IMR-90 (cell line): Measurements from ENCODE around the gene SFSWAP. TPM values are rescaled to one million over a fixed set of nuclear protein-coding genes. Genes with fewer than 3 reads are reported as not detected.

Experiments
- ATAC-seq: fragments of 200-7000 bp; cut with Tn5 transposase; 2 replicates; pipeline ENCODE4 v1.9.1; 2020; ENCODE audit warnings: low read depth, mild to moderate bottlenecking, moderate library complexity
- BruUV-seq: library from RNA; stranded (reverse); fragments of 400-500 nt; replicated peaks from 2 replicates; lab custom pipeline; 2021; lab: Mats Ljungman, UMichigan
- CTCF ChIA-PET: fragments of 300-600 bp; formaldehyde crosslinking; extraction: SDS; loops from one replicate; lab custom pipeline; 2021; ENCODE audit warnings: antibody characterized with exemption; lab: Yijun Ruan, JAX
- POLR2A ChIA-PET: fragments of 300-600 bp; sonication (Branson Sonifier 250); formaldehyde crosslinking; loops from one replicate; lab custom pipeline; 2022; ENCODE audit warnings: antibody characterized with exemption; ENCODE audit not compliant: unreplicated experiment; lab: Charles Lee
- DNase-seq: peaks from one replicate; pipeline ENCODE4 v3.0.0; 2013
- H2AFZ ChIP-seq: replicated peaks from 2 replicates; pipeline ENCODE3; 2013; ENCODE audit warnings: low read length, mild to moderate bottlenecking; ENCODE audit not compliant: poor library complexity
- H2AK5ac ChIP-seq: 2 replicates; pipeline ENCODE4 v1.6.1; 2013; ENCODE audit warnings: low read depth, low read length, inconsistent platforms
- H2AK9ac ChIP-seq: replicated peaks from 2 replicates; pipeline ENCODE3; 2013; ENCODE audit warnings: mild to moderate bottlenecking, low read depth, low read length, moderate library complexity; ENCODE audit not compliant: poor library complexity
- H2BK120ac ChIP-seq: 2 replicates; pipeline ENCODE4 v1.6.1; 2013; ENCODE audit warnings: low read depth, low read length, inconsistent platforms
- H2BK15ac ChIP-seq: 3 replicates; pipeline ENCODE4 v1.6.1; 2013; ENCODE audit warnings: low read depth, low read length, inconsistent platforms
- H2BK20ac ChIP-seq: 2 replicates; pipeline ENCODE4 v1.6.1; 2013; ENCODE audit warnings: low read depth, mild to moderate bottlenecking, inconsistent platforms, low read length, moderate library complexity
- H2BK5ac ChIP-seq: 2 replicates; pipeline ENCODE4 v1.6.1; 2013; ENCODE audit warnings: mild to moderate bottlenecking, low read depth, low read length, inconsistent platforms; ENCODE audit not compliant: poor library complexity, severe bottlenecking
- H3K14ac ChIP-seq: replicated peaks from 2 replicates; pipeline ENCODE4 v1.6.1; 2013; ENCODE audit warnings: low read depth, low read length, inconsistent platforms
- H3K18ac ChIP-seq: 2 replicates; pipeline ENCODE4 v1.6.1; 2013; ENCODE audit warnings: low read depth, low read length, control low read depth
- H3K23ac ChIP-seq: 2 replicates; pipeline ENCODE4 v1.6.1; 2013; ENCODE audit warnings: low read depth, low read length, inconsistent platforms
- H3K27ac ChIP-seq: 2 replicates; pipeline ENCODE4 v1.5.1; 2013; ENCODE audit warnings: mild to moderate bottlenecking, control low read depth, low read length; ENCODE audit not compliant: insufficient read depth
- H3K27me3 ChIP-seq: 2 replicates; pipeline ENCODE4 v1.6.1; 2013; ENCODE audit warnings: low read length; ENCODE audit not compliant: control insufficient read depth, insufficient read depth
- H3K36me3 ChIP-seq: 2 replicates; pipeline ENCODE4 v1.6.1; 2013; ENCODE audit warnings: low read length, mixed read lengths; ENCODE audit not compliant: control insufficient read depth, insufficient read depth
- H3K4ac ChIP-seq: 2 replicates; pipeline ENCODE4 v1.6.1; 2013; ENCODE audit warnings: low read depth, low read length, inconsistent platforms
- H3K4me1 ChIP-seq: 2 replicates; pipeline ENCODE4 v1.6.1; 2013; ENCODE audit warnings: low read length, mixed read lengths; ENCODE audit not compliant: control insufficient read depth, insufficient read depth
- H3K4me2 ChIP-seq: 2 replicates; pipeline ENCODE4 v1.6.1; 2013; ENCODE audit warnings: low read depth, mild to moderate bottlenecking, control low read depth, low read length, moderate library complexity
- H3K4me3 ChIP-seq: 2 replicates; pipeline ENCODE4 v1.5.1; 2013; ENCODE audit warnings: low read depth, mild to moderate bottlenecking, control low read depth, low read length, moderate library complexity; ENCODE audit not compliant: insufficient read depth
- H3K56ac ChIP-seq: 2 replicates; pipeline ENCODE4 v1.6.1; 2013; ENCODE audit warnings: low read length, inconsistent platforms; ENCODE audit not compliant: insufficient read depth; ENCODE audit errors: extremely low read depth
- H3K79me1 ChIP-seq, 2 experiments: 2 replicates each; pipeline ENCODE4 v1.6.1; 2013; ENCODE audit warnings: low read length in 2 of 2, inconsistent platforms in 1 of 2, low read depth in 1 of 2
- H3K9ac ChIP-seq: 2 replicates; pipeline ENCODE4 v1.6.1; 2013; ENCODE audit warnings: low read depth, low read length, control low read depth
- H3K9me1 ChIP-seq: 2 replicates; pipeline ENCODE4 v1.6.1; 2013; ENCODE audit warnings: low read length, inconsistent platforms; ENCODE audit not compliant: insufficient read depth
- H3K9me3 ChIP-seq: 2 replicates; pipeline ENCODE4 v1.6.1; 2013; ENCODE audit warnings: low read length; ENCODE audit not compliant: control insufficient read depth, insufficient read depth
- H4K20me1 ChIP-seq: 2 replicates; pipeline ENCODE4 v1.6.1; 2013; ENCODE audit warnings: low read length, inconsistent platforms; ENCODE audit not compliant: insufficient read depth
- H4K5ac ChIP-seq: 2 replicates; pipeline ENCODE4 v1.6.1; 2013; ENCODE audit warnings: mild to moderate bottlenecking, low read depth, low read length, control low read depth
- H4K8ac ChIP-seq, 2 experiments: 2 replicates each; pipeline ENCODE4 v1.6.1; 2013; ENCODE audit warnings: low read depth in 2 of 2, low read length in 2 of 2, control low read depth in 1 of 2, inconsistent platforms in 1 of 2
- H4K91ac ChIP-seq: 2 replicates; pipeline ENCODE4 v1.6.1; 2013; ENCODE audit warnings: low read depth, low read length, inconsistent platforms; ENCODE audit not compliant: insufficient read depth
- BHLHE40 ChIP-seq: fragments of 150-350 bp; IDR thresholded peaks from 2 replicates; pipeline ENCODE4 v1.6.1; 2016; ENCODE audit warnings: mild to moderate bottlenecking, low read depth, low read length
- CEBPB ChIP-seq: IDR thresholded peaks from 2 replicates; pipeline ENCODE4 v1.6.1; 2012; ENCODE audit warnings: low read depth, low read length, improper control_type of control experiment
- CHD1 ChIP-seq: IDR thresholded peaks from 2 replicates; pipeline ENCODE4 v1.6.1; 2012; ENCODE audit warnings: low read depth, low read length, improper control_type of control experiment
- FOS ChIP-seq: fragments of 150-350 bp; IDR thresholded peaks from 2 replicates; pipeline ENCODE4 v1.6.1; 2016; ENCODE audit warnings: low read depth, low read length
- MAFK ChIP-seq: IDR thresholded peaks from 2 replicates; pipeline ENCODE4 v1.6.1; 2012; ENCODE audit warnings: low read depth, low read length, improper control_type of control experiment
- MAZ ChIP-seq: IDR thresholded peaks from 2 replicates; pipeline ENCODE4 v1.6.1; 2012; ENCODE audit warnings: low read depth, mild to moderate bottlenecking, low read length, improper control_type of control experiment, moderate library complexity, borderline replicate concordance
- MXI1 ChIP-seq: IDR thresholded peaks from 2 replicates; pipeline ENCODE4 v1.6.1; 2012; ENCODE audit warnings: low read depth, mild to moderate bottlenecking, low read length, moderate library complexity, borderline replicate concordance
- NFE2L2 ChIP-seq: fragments of 150-350 bp; IDR thresholded peaks from 2 replicates; pipeline ENCODE4 v1.6.1; 2016; ENCODE audit warnings: low read depth, mild to moderate bottlenecking, low read length
- POLR2A ChIP-seq: IDR thresholded peaks from 2 replicates; pipeline ENCODE4 v1.6.1; 2012; ENCODE audit warnings: mild to moderate bottlenecking, low read depth, low read length
- RAD21 ChIP-seq: IDR thresholded peaks from 2 replicates; pipeline ENCODE4 v1.6.1; 2012; ENCODE audit warnings: low read length, improper control_type of control experiment
- RCOR1 ChIP-seq: IDR thresholded peaks from 2 replicates; pipeline ENCODE4 v1.6.1; 2012; ENCODE audit warnings: mild to moderate bottlenecking, low read length, improper control_type of control experiment; ENCODE audit not compliant: insufficient replicate concordance
- RFX5 ChIP-seq: IDR thresholded peaks from 2 replicates; pipeline ENCODE4 v1.8.0; 2012; ENCODE audit warnings: low read depth, mild to moderate bottlenecking, low read length, moderate library complexity
- SMC3 ChIP-seq: fragments of 150-350 bp; IDR thresholded peaks from 2 replicates; pipeline ENCODE4 v1.6.1; 2016; ENCODE audit warnings: low read depth, mild to moderate bottlenecking, antibody characterized with exemption, low read length, moderate library complexity
- WGBS, 2 experiments: methylation state at CpG; one replicate each; pipeline versions ENCODE4 v1.1.5 to v1.1.7; 2013; ENCODE audit warnings: missing lambda C conversion rate in 2 of 2; ENCODE audit not compliant: insufficient read length in 1 of 2; ENCODE audit errors: extremely low coverage in 2 of 2; 5-methylcytosine and 5-hydroxymethylcytosine counted together
- dilution Hi-C: fragments of 300-500 bp; cut with HindIII; formaldehyde crosslinking; loops from one replicate; pipeline ENCODE4 v1.14.3; 2018; ENCODE audit warnings: low sequenced_read_pairs; ENCODE audit not compliant: unreplicated experiment
- in situ Hi-C: fragments of 300-500 bp; cut with MboI; formaldehyde crosslinking; loops from 3 replicates; pipeline ENCODE4 v1.14.3; 2019; ENCODE audit warnings: low sequenced_read_pairs, inconsistent platforms, mixed read lengths
- intact Hi-C: fragments of 100-400 bp; cut with micrococcal nuclease; formaldehyde crosslinking; loops from 2 replicates; pipeline ENCODE4 v1.10.0; 2022
- polyA plus RNA-seq, 3 experiments: library from polyadenylated mRNA; depleted of rRNA; stranded (reverse); fragments of >200 nt; gene quantifications; 2 replicates each; pipeline ENCODE4 v1.2.3, GENCODE V29; 2012; ENCODE audit warnings: low replicate concordance in 1 of 3
- total RNA-seq: library from RNA; depleted of rRNA; stranded (reverse); fragments of >200 nt; gene quantifications from 2 replicates; pipeline ENCODE4 v1.2.3, GENCODE V29; 2012
- TF ChIP-seq, protein P1 (sequence below): fragments of 150-350 bp; IDR thresholded peaks from 2 replicates; pipeline ENCODE4 v1.6.1; 2017; ENCODE audit warnings: mild to moderate bottlenecking, antibody characterized with exemption, low read length, low read depth
- TF ChIP-seq, protein P2 (sequence below): conservative IDR thresholded peaks from 2 replicates; pipeline ENCODE4 v1.5.1; 2012; ENCODE audit warnings: mild to moderate bottlenecking, low read depth, low read length, improper control_type of control experiment
- TF ChIP-seq, protein P3 (sequence below): fragments of 150-350 bp; IDR thresholded peaks from 2 replicates; pipeline ENCODE4 v1.6.1; 2016; ENCODE audit warnings: low read depth, mild to moderate bottlenecking, low read length, moderate library complexity, borderline replicate concordance

Gene SFSWAP
- total and polyA plus RNA-seq, 2 of the 4 experiments (the other 2 are of a cell fraction): 19.7 to 22.4 TPM

DNA sequence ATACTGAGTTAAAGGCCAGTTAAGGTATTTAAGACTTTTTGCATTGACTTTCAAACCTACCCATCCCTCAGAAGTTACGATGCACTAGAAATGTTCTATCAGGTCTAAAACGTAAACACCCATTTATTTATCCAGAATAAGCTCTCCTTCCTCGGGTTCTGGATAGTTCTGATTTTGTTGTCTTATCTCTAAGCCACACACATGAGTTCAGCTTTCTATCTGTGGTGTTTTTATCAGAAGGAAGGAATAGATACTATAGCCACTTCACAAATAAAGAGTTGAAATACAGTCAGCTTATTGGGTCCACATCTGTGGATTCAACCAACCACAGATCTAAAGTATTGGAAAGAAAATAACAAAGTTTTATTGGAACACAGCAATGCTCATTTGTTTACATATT, 5.4 kb downstream of the SFSWAP start:
- no TSS peak for BruUV-seq
- Histone ChIP-seq H3K4me2 (no peak overlapping the region), H3K4ac (no peak overlapping the region), H3K79me1 (peaks cover 11 to 14% of the 10 kb centered on the region in 2 experiments), H3K56ac (no peak overlapping the region), H3K4me3 (no peak overlapping the region), H2BK15ac (no peak overlapping the region), H4K91ac (no peak overlapping the region), H3K27ac (no peak overlapping the region), H4K5ac (no peak overlapping the region), H3K9me3 (no peaks in the 10 kb centered on the region), H4K8ac (no peak overlapping the region), H2BK5ac (no peak overlapping the region), H3K14ac (no peak overlapping the region), H3K27me3 (no peaks in the 10 kb centered on the region), H2AFZ (no peak overlapping the region), H3K9me1 (peaks cover 2% of the 10 kb centered on the region; the same call in 1 of the 2 replicates), H3K23ac (no peak overlapping the region), H3K4me1 (peaks cover 5% of the 10 kb centered on the region), H2AK9ac (no peak overlapping the region), H3K18ac (no peak overlapping the region), H3K9ac (no peak overlapping the region), H3K36me3 (peaks cover 40% of the 10 kb centered on the region), H2BK120ac (no peak overlapping the region), H2AK5ac (no peak overlapping the region), H2BK20ac (no peak overlapping the region), H4K20me1 (no peaks in the 10 kb centered on the region; the same call in 1 of the 2 replicates)
- DNase-seq: no peak
- no peak for ATAC-seq
- in situ Hi-C loops: loop anchor here (25.0 kb wide), 1 partner anchor 904 kb away; no protein-coding TSS in a partner anchor
- POLR2A ChIA-PET: no interaction called here
- CTCF ChIA-PET: no interaction called here
- TF ChIP-seq, protein P1, sequence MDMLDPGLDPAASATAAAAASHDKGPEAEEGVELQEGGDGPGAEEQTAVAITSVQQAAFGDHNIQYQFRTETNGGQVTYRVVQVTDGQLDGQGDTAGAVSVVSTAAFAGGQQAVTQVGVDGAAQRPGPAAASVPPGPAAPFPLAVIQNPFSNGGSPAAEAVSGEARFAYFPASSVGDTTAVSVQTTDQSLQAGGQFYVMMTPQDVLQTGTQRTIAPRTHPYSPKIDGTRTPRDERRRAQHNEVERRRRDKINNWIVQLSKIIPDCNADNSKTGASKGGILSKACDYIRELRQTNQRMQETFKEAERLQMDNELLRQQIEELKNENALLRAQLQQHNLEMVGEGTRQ: no peak
- TF ChIP-seq FOS (no peak), MAZ (no peak), SMC3 (no peak), RAD21 (no peak), MXI1 (no peak), RCOR1 (no peak), MAFK (no peak), CHD1 (no peak), NFE2L2 (no peak), BHLHE40 (no peak), RFX5 (no peak), POLR2A (no peak), CEBPB (no peak)
- TF ChIP-seq, protein P2, sequence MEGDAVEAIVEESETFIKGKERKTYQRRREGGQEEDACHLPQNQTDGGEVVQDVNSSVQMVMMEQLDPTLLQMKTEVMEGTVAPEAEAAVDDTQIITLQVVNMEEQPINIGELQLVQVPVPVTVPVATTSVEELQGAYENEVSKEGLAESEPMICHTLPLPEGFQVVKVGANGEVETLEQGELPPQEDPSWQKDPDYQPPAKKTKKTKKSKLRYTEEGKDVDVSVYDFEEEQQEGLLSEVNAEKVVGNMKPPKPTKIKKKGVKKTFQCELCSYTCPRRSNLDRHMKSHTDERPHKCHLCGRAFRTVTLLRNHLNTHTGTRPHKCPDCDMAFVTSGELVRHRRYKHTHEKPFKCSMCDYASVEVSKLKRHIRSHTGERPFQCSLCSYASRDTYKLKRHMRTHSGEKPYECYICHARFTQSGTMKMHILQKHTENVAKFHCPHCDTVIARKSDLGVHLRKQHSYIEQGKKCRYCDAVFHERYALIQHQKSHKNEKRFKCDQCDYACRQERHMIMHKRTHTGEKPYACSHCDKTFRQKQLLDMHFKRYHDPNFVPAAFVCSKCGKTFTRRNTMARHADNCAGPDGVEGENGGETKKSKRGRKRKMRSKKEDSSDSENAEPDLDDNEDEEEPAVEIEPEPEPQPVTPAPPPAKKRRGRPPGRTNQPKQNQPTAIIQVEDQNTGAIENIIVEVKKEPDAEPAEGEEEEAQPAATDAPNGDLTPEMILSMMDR: no peak
- TF ChIP-seq, protein P3, sequence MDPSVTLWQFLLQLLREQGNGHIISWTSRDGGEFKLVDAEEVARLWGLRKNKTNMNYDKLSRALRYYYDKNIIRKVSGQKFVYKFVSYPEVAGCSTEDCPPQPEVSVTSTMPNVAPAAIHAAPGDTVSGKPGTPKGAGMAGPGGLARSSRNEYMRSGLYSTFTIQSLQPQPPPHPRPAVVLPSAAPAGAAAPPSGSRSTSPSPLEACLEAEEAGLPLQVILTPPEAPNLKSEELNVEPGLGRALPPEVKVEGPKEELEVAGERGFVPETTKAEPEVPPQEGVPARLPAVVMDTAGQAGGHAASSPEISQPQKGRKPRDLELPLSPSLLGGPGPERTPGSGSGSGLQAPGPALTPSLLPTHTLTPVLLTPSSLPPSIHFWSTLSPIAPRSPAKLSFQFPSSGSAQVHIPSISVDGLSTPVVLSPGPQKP: no peak
- dilution Hi-C loops: no loop called here
- no CpG with 5 or more reads among the region's 3 CpGs for WGBS, 2 experiments
- intact Hi-C loops: no loop called here
